ENCODE data around the gene CAPZB. TPM values are rescaled to one million over a fixed set of nuclear protein-coding genes. Genes with fewer than 3 reads are reported as not detected.

CAPZB gene
- total RNA-seq, 1 experiment from 2014 or later: 348 TPM

- Mint-ChIP-seq H3K27me3 (ENCODE audit: low read depth) (no peaks in the 10 kb centered on the region), H3K36me3 (ENCODE audit: insufficient read depth in 1 of 3, low read depth in 3 of 3) (peaks cover 4 to 6% (median 4%) of the 10 kb centered on the region in 3 experiments; a peak in 5 of 7 replicates), H3K9me3 (peaks cover 12 to 17% of the 10 kb centered on the region in 2 experiments), H3K27ac (no peak overlapping the region), H3K4me1 (peaks cover 4% of the 10 kb centered on the region in 2 experiments; a peak in 2 of 4 replicates), H3K4me3 (no peak overlapping the region)
- H2AFZ ChIP-seq (ENCODE audit: low read length): no peak overlapping the region
- no peak overlapping the region for H3K4ac ChIP-seq (ENCODE audit: low read depth, low read length)
- H3K4me1 ChIP-seq (ENCODE audit: insufficient read depth, low read length): no peaks in the 10 kb centered on the region
- no peaks in the 10 kb centered on the region for H3K23me2 ChIP-seq (ENCODE audit: insufficient read length, low read depth, low read length, poor library complexity, severe bottlenecking)
- H2AK5ac ChIP-seq (ENCODE audit: insufficient read length, low read length): no peak overlapping the region
- no peaks in the 10 kb centered on the region for H3K79me2 ChIP-seq (ENCODE audit: insufficient read depth, low read length)
- H3K14ac ChIP-seq (ENCODE audit: insufficient read depth, low read length): no peak overlapping the region
- no peak overlapping the region for H2BK5ac ChIP-seq (ENCODE audit: insufficient read length, low read length)
- no peak overlapping the region for H3K27ac ChIP-seq (ENCODE audit: insufficient read length, low read depth, low read length)
- H2BK12ac ChIP-seq (ENCODE audit: insufficient read length, low read depth, low read length): no peak overlapping the region
- WGBS (ENCODE audit: extremely low coverage, insufficient read length, low lambda C conversion rate): no CpG with 5 or more reads among the region's 4 CpGs
- H3K56ac ChIP-seq (ENCODE audit: insufficient read length, low read depth, low read length): no peak overlapping the region
- H3T11ph ChIP-seq (ENCODE audit: low read length): no peak overlapping the region
- H3K27me3 ChIP-seq (ENCODE audit: insufficient read depth, low read length): no peaks in the 10 kb centered on the region
- no peak overlapping the region for H3K23ac ChIP-seq (ENCODE audit: insufficient read length, low read depth, low read length)
- no peak overlapping the region for H4K91ac ChIP-seq (ENCODE audit: insufficient read length, low read depth, low read length)
- DNase-seq: no peak
- no peaks in the 10 kb centered on the region for H3K9me3 ChIP-seq (ENCODE audit: control insufficient read depth, low read depth, low read length)
- no peak overlapping the region for H2BK15ac ChIP-seq (ENCODE audit: low read depth, low read length)
- no peaks in the 10 kb centered on the region for H4K20me1 ChIP-seq (ENCODE audit: control insufficient read depth, insufficient read depth, insufficient read length)
- no peak overlapping the region for H2BK120ac ChIP-seq (ENCODE audit: low read depth, low read length, poor library complexity, severe bottlenecking)
- H3K4me2 ChIP-seq (ENCODE audit: insufficient read depth, insufficient read length, low read length): no peak overlapping the region
- no peak overlapping the region for H3K9ac ChIP-seq (ENCODE audit: extremely low read depth, insufficient read length, low read length)
- no peak overlapping the region for H4K8ac ChIP-seq (replicated peaks; ENCODE audit: insufficient read length, low read depth, low read length)
- H3K18ac ChIP-seq (ENCODE audit: insufficient read length, low read depth, low read length): no peak overlapping the region
- H2BK20ac ChIP-seq (ENCODE audit: low read depth, low read length, poor library complexity, severe bottlenecking): no peak overlapping the region
- no peaks in the 10 kb centered on the region for H3K79me1 ChIP-seq (ENCODE audit: insufficient read depth, low read depth, low read length, poor library complexity, severe bottlenecking)
- TF ChIP-seq, protein P1, sequence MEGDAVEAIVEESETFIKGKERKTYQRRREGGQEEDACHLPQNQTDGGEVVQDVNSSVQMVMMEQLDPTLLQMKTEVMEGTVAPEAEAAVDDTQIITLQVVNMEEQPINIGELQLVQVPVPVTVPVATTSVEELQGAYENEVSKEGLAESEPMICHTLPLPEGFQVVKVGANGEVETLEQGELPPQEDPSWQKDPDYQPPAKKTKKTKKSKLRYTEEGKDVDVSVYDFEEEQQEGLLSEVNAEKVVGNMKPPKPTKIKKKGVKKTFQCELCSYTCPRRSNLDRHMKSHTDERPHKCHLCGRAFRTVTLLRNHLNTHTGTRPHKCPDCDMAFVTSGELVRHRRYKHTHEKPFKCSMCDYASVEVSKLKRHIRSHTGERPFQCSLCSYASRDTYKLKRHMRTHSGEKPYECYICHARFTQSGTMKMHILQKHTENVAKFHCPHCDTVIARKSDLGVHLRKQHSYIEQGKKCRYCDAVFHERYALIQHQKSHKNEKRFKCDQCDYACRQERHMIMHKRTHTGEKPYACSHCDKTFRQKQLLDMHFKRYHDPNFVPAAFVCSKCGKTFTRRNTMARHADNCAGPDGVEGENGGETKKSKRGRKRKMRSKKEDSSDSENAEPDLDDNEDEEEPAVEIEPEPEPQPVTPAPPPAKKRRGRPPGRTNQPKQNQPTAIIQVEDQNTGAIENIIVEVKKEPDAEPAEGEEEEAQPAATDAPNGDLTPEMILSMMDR (conservative IDR thresholded peaks at IDR 0.05): no peak
- H4K5ac ChIP-seq (ENCODE audit: insufficient read length, low read depth, low read length): no peak overlapping the region
These were observed 47.2 kb upstream of the CAPZB start for GRCh38 chr1:19532519-19532918.

Measured in H9 (cell line).